Effector memory CD8-positive, alpha-beta T cell (primary cell): Measurements from ENCODE around the gene ACTR5.

Source experiments
- ATAC-seq: fragments of 150-1000 bp; cut with Tn5 transposase; replicated peaks from 2 replicates; pipeline ENCODE4 v1.10.0; 2021; ENCODE audit warnings: mild to moderate bottlenecking, moderate library complexity
- DNase-seq, 3 experiments: peaks; one replicate each; pipeline ENCODE4 v3.0.0; 2021
- H3K27ac Mint-ChIP-seq, 2 donors: one replicate each; pipeline ENCODE4 v1.8.0; 2022; ENCODE audit warnings: mild to moderate bottlenecking in 2 of 2, mixed read lengths in 2 of 2, moderate library complexity in 2 of 2
- H3K27me3 Mint-ChIP-seq, 2 donors: one replicate each; pipeline ENCODE4 v1.8.0; 2022; ENCODE audit warnings: mixed read lengths in 2 of 2
- H3K36me3 Mint-ChIP-seq: one replicate; pipeline ENCODE4 v1.8.0; 2022; ENCODE audit warnings: mild to moderate bottlenecking, moderate library complexity, mixed read lengths; ENCODE audit not compliant: insufficient read depth
- H3K4me1 Mint-ChIP-seq, 2 donors: one replicate each; pipeline ENCODE4 v1.8.0; 2022; ENCODE audit warnings: low read depth in 2 of 2, mixed read lengths in 2 of 2
- H3K4me3 Mint-ChIP-seq, 2 donors: one replicate each; pipeline ENCODE4 v1.8.0; 2022; ENCODE audit warnings: mild to moderate bottlenecking in 2 of 2, mixed read lengths in 2 of 2, moderate library complexity in 2 of 2
- H3K9me3 Mint-ChIP-seq, 2 donors: one replicate each; pipeline ENCODE4 v1.8.0; 2022; ENCODE audit warnings: mixed read lengths in 2 of 2

The ACTR5 gene

DNA sequence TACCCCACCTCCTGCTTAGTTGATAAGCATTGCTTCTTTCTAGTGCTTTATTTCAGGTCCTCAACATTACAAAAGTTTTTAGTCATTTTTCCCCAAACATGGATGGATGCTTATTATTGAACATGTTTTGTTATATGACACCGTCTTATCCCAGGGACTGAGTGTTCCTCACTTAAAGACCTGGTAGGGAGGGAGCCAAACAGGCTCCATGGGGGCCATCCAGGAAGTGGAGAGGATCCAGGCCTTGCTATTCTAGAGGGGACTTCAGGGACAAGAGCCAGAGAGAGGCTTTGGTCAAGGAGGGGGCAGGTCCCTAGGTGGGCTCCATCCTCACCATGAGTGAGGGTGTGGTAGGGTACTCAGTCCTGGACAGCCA is 16.5 kb upstream of the ACTR5 start:
- Mint-ChIP-seq H3K4me3 (peak overlapping the region; percentile 76 to 78), H3K9me3 (no peaks in the 10 kb centered on the region), H3K4me1 (peaks cover 42 to 44% of the 10 kb centered on the region in 2 donors), H3K27me3 (peaks cover 87 to 100% of the 10 kb centered on the region in 2 donors), H3K27ac (no peak overlapping the region), H3K36me3 (peaks cover 32% of the 10 kb centered on the region)
- ATAC-seq (no peak), DNase-seq (peak in 1 of 3 experiments; percentile 13)

DNA sequence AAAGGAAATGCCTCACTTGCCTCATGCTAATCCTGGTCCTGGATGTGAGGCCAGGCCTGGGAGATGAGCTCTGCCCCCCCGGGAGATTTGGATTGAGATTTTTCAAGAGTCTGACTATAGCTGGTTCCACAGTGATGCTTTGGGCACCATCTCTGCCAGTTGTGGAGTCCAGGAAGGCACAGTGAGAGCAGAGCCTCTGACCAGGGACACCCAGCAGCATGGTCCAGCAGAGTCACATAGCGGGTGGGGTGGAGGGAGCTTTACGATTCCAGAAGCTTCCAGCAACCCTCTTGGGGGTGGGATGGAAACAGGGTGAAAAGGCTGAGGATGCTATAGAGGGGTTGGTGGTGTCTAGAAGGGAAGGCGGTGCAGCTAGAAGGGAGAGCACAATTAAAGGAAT is 15.3 kb upstream of the ACTR5 start:
- Mint-ChIP-seq H3K9me3 (no peaks in the 10 kb centered on the region), H3K4me1 (peaks cover 29 to 32% of the 10 kb centered on the region in 2 donors), H3K36me3 (peaks cover 20% of the 10 kb centered on the region), H3K27ac (no peak overlapping the region), H3K4me3 (no peak overlapping the region), H3K27me3 (peaks cover 80 to 88% of the 10 kb centered on the region in 2 donors)
- DNase-seq (no peak), ATAC-seq (no peak)

DNA sequence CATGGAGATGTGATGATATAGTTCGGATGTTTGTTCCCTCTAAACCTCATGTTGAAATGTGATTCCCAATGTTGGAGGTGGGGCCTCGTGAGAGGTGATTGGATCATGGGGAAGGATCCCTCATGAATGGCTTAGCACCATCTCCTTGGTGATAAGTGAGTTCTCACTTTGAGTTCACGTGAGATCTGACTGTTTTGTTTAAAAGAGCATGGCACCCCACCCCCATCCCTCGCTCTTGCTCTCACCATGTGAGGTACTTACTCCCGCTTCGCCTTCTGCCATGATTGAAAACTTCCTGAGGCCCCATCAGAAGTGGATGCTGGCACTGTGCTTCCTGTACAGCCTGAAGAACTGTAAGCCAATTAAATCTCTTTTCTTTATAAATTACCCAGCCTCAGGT is 13.1 kb upstream of the ACTR5 start:
- peaks cover 76 to 86% of the 10 kb centered on the region in 2 donors for H3K27me3 Mint-ChIP-seq
- peaks cover 13 to 16% of the 10 kb centered on the region in 2 donors for H3K4me1 Mint-ChIP-seq
- peaks cover 7% of the 10 kb centered on the region for H3K36me3 Mint-ChIP-seq
- no peak overlapping the region for H3K4me3 Mint-ChIP-seq
- DNase-seq (no peak), ATAC-seq (no peak)
- no peak overlapping the region for H3K27ac Mint-ChIP-seq
- H3K9me3 Mint-ChIP-seq, result no peaks in the 10 kb centered on the region

DNA sequence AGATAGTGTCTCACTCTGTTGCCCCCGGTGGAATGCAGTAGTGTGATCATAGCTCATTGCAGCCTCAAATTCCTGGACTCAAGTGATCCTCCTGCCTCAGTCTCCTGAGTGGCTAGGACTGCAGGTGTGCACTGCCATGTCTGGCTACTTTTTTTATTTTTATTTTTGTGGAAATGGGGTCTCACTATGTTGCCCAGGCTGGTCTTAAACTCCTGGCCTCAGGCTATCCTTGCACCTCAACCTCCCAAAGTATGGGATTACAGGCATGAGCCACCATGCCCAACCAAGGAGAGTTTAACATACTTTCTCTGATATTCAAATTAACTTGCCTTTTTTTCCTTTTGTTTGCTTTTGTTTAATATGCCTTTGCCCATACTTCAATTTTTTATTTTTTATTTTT is 10.4 kb upstream of the ACTR5 start:
- DNase-seq (no peak), ATAC-seq (no peak)
- no peaks in the 10 kb centered on the region for H3K4me1 Mint-ChIP-seq
- H3K27ac Mint-ChIP-seq, result no peak overlapping the region
- H3K9me3 Mint-ChIP-seq, result no peaks in the 10 kb centered on the region
- H3K4me3 Mint-ChIP-seq, result no peak overlapping the region
- no peaks in the 10 kb centered on the region for H3K36me3 Mint-ChIP-seq
- peaks cover 78 to 86% of the 10 kb centered on the region in 2 donors for H3K27me3 Mint-ChIP-seq

DNA sequence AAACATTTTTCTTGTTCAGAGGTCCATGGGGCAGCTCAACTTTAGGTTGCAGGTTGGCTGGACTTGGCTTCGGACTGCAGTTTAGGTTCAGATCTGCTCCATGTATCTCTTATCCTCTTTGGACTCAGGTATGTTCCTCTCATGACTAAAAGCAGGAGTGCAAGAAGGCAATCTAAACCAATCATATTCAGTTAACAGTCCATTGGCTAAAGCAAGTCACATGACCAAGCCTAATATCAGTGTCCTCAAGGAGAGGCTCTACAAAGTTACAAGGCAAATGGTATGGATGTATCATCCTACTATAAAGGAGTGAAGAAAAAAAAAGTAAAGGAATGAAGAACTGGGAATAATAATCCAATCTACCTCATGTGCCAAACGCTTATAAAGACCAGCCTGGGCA is 2.5 kb upstream of the ACTR5 start:
- no peak overlapping the region for H3K27ac Mint-ChIP-seq
- H3K27me3 Mint-ChIP-seq, result peaks cover 19 to 33% of the 10 kb centered on the region in 2 donors
- no peak for ATAC-seq

DNA sequence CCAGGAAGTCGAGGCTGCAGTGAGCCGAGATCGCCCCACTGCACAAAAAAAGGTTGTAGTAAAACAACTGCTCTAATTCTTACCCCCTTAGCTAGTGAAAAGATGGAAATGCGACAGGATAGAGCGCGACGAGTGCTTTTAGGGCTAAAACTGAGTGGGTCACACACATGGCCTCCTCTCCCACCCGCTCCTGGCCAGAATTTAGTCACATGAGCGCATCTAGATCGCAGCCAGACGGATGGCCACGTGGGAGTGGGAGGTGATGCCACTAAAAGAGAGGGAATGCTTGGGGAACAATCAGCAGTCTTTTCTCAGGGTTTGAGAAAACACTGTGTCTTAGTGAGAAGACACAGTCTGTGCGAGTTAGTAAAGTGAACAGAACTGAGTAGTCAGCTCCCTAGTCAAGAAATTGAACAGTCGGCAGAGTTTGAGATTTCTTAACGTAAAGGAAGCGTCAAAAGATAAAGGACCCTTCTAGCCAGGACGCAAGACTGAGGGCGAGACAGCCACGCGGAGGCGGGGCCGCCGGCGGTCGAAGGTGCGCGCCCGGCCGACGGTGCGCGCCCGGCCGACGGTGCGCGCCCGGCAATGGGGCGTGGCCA is 664 bp upstream of the ACTR5 start:
- Mint-ChIP-seq H3K9me3 (no peaks in the 10 kb centered on the region), H3K4me1 (peaks cover 17 to 24% of the 10 kb centered on the region in 2 donors), H3K27me3 (peaks cover 3 to 15% of the 10 kb centered on the region in 2 donors), H3K36me3 (peaks cover 22% of the 10 kb centered on the region), H3K27ac (peak overlapping the region; percentile 97 to 98), H3K4me3 (peak overlapping the region; percentile 93 to 97)
- DNase-seq (no peak), ATAC-seq (no peak)

More for the DNA sequence above, 2.5 kb upstream of the ACTR5 start:
- Mint-ChIP-seq H3K4me1 (peaks cover 16 to 20% of the 10 kb centered on the region in 2 donors), H3K4me3 (no peak overlapping the region), H3K36me3 (peaks cover 11% of the 10 kb centered on the region), H3K9me3 (no peaks in the 10 kb centered on the region)
- DNase-seq, result no peak

DNA sequence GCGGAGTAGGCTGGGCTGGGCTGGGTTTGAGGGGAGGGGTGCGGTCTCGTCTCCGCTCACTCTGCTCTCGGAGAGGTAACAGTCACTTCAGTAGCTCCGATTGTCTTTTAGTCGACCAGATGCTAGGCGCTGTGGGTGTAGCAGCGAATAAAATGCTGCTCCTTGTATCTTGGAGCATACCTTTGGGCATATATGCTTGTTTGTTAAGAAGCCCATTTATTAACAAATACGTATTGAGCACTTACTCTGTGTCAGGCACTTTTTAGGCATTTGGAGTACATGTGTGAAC is 545 bp downstream of the ACTR5 start:
- Mint-ChIP-seq H3K27me3 (peaks cover 0 to 2% of the 10 kb centered on the region in 2 donors), H3K27ac (peak overlapping the region; percentile 26 to 98), H3K4me3 (peak overlapping the region; percentile 93 to 97), H3K9me3 (no peaks in the 10 kb centered on the region), H3K4me1 (peaks cover 17 to 24% of the 10 kb centered on the region in 2 donors), H3K36me3 (peaks cover 32% of the 10 kb centered on the region)
- ATAC-seq (peak; percentile 18), DNase-seq (no peak)

DNA sequence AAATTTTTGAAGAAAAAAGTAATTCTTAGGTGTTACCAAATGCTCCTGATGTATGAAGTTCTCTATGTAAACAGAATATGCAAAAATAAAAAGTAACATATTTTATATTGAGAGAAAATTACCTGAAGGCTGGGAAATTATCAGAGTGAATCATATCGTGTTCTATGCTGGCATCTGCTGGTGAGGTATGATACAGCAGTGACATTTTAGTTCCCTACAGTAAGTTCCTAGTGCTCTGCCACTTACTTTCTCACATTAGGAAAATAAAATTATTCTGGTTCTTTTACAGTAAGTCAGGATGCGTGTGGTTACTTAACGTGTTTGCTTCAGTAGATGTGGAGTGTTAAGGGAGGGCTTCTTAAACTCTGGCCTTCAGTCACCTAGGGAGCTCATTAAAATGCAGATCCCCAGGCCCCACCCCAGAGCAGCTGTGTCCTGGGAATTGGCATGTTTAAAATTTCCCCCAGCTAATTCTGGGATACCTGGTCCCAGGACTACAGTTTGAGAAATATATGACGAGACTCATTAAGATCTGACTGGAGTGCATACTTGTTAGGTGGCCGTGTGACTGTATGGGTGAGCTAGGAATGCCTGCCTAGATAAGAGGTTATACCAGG is 3.2 kb downstream of the ACTR5 start:
- H3K27ac Mint-ChIP-seq, result no peak overlapping the region
- ATAC-seq (no peak), DNase-seq (peak in 1 of 3 experiments; percentile 28)
- H3K27me3 Mint-ChIP-seq, result no peaks in the 10 kb centered on the region
- H3K4me1 Mint-ChIP-seq, result peaks cover 18 to 24% of the 10 kb centered on the region in 2 donors
- H3K4me3 Mint-ChIP-seq, result no peak overlapping the region
- no peaks in the 10 kb centered on the region for H3K9me3 Mint-ChIP-seq
- peaks cover 52% of the 10 kb centered on the region for H3K36me3 Mint-ChIP-seq

DNA sequence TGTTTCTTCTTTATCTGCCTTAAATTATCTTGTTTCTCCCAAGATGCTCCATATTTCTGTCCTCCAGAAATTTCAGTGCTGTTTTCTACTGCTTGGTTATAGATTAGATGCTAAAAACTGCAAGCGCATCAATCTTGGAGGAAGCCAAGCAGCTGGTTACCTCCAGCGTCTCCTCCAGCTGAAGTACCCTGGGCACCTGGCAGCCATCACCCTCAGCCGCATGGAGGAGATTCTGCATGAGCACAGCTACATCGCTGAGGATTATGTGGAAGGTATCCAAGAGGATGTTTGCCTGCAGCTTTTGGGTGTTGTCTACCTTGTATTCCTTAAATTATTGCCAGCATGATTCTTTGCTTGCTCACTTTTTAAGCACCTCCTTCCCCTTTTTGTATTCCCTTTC is 3.8 kb downstream of the ACTR5 start:
- ATAC-seq, result no peak
- DNase-seq, result no peak
- Mint-ChIP-seq H3K4me1 (peaks cover 18 to 24% of the 10 kb centered on the region in 2 donors), H3K27me3 (no peaks in the 10 kb centered on the region), H3K36me3 (peaks cover 52% of the 10 kb centered on the region), H3K9me3 (no peaks in the 10 kb centered on the region), H3K27ac (no peak overlapping the region), H3K4me3 (no peak overlapping the region)

DNA sequence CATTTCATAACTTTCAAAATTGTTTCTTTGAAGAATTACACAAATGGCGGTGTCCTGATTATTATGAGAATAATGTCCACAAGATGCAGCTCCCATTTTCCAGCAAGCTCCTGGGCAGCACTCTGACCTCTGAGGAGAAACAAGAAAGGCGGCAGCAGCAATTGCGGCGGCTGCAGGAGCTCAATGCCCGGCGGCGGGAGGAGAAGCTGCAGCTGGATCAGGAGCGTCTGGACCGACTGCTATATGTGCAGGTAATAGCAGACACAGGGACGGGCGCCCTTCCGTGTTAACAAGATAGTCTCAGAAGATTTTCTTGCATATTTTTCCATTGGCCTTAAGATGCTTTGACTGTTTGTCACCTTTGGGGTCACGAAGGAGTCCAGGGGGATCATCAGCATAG is 6.7 kb downstream of the ACTR5 start:
- no peak for DNase-seq
- Mint-ChIP-seq H3K36me3 (peaks cover 64% of the 10 kb centered on the region), H3K27ac (no peak overlapping the region)

DNA sequence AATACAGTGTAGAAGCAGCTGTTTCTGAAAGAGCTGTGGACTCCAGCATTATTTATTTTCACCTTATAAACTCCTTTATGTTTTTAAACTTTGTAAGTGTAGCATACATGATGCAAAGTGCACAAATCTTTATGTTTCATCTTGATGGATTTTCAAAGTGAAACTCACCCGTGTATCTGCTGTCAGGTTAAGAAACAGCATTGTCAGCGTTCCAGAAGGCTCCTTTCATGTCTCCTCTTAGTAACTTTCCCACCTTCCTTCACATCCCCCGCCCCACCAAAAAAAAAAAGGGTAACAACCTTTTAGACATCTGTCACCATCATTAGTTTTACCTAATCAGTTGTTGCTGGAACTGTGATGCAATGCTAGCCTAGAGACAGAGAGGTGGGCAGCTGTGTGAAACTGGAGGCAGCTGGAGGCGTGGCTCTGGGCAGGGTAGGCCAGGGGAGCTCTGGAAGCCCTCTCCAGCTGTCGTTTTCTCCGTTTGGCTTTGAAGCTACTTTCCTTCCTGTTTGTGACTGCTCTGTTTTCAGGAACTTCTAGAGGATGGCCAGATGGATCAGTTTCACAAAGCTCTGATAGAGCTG is 7.2 kb downstream of the ACTR5 start:
- Mint-ChIP-seq H3K36me3 (peaks cover 66% of the 10 kb centered on the region), H3K27me3 (no peaks in the 10 kb centered on the region), H3K4me1 (peaks cover 3 to 4% of the 10 kb centered on the region in 2 donors), H3K9me3 (no peaks in the 10 kb centered on the region), H3K4me3 (no peak overlapping the region), H3K27ac (no peak overlapping the region)
- ATAC-seq (no peak), DNase-seq (no peak)

More for the DNA sequence above, 6.7 kb downstream of the ACTR5 start:
- Mint-ChIP-seq H3K4me1 (peaks cover 3 to 8% of the 10 kb centered on the region in 2 donors), H3K4me3 (no peak overlapping the region), H3K9me3 (no peaks in the 10 kb centered on the region), H3K27me3 (no peaks in the 10 kb centered on the region)
- no peak for ATAC-seq

DNA sequence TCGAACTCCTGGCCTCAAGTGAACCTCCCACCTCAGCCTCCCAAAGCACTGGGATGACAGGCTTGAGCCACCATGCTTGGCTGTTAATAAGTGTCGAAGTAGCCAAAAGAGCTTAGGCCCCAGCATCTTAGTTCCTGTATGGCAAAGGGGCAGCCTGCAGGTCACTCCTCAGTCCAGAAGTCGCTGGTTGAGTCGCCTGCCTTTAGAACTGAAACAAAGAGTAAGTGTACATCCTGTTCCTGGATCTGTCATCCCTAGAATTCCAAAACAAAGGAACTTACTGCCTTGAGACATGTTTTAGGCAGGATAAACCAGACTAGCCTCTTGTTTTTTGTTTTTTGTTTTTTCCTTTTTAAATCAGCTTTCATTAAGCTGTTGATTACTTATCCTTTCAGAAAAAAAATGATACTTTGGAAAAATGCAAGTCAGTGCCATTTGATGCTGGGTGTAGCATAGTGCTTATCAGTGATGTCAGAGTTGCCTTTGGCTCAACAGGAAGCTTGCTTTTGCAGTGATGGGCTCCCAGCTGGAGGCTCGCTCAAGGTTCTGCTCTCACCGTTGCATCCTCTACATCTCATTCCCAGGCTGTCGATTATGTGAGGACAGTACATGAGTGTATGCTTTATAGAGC is 9.0 kb downstream of the ACTR5 start:
- peaks cover 67% of the 10 kb centered on the region for H3K36me3 Mint-ChIP-seq
- DNase-seq (no peak), ATAC-seq (no peak)
- H3K4me3 Mint-ChIP-seq, result no peak overlapping the region
- no peaks in the 10 kb centered on the region for H3K27me3 Mint-ChIP-seq
- H3K9me3 Mint-ChIP-seq, result no peaks in the 10 kb centered on the region
- H3K4me1 Mint-ChIP-seq, result peaks cover 0 to 3% of the 10 kb centered on the region in 2 donors
- H3K27ac Mint-ChIP-seq, result no peak overlapping the region

DNA sequence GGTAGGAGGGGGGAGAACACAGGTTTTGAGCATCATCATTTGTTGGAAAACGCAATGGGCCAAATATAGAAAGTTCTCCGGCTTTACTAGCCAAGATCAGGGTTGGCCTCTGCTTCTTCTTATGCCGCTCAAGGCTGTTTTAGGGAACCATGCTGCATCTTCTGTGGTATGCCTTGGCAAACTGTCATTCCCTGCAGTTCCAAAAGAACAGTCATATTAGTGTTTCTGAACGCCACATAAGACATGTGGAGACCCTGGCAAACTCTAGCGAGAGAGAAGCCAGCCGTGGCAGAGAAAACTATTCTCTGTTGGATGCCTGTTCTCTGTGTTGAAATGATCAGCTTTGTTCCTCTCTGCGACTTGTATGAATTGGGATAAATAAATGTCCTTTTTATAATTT is 10.8 kb downstream of the ACTR5 start:
- Mint-ChIP-seq H3K4me3 (no peak overlapping the region), H3K36me3 (peaks cover 58% of the 10 kb centered on the region), H3K27me3 (no peaks in the 10 kb centered on the region), H3K9me3 (no peaks in the 10 kb centered on the region), H3K27ac (no peak overlapping the region), H3K4me1 (peaks cover 3 to 11% of the 10 kb centered on the region in 2 donors)
- DNase-seq (no peak), ATAC-seq (no peak)

DNA sequence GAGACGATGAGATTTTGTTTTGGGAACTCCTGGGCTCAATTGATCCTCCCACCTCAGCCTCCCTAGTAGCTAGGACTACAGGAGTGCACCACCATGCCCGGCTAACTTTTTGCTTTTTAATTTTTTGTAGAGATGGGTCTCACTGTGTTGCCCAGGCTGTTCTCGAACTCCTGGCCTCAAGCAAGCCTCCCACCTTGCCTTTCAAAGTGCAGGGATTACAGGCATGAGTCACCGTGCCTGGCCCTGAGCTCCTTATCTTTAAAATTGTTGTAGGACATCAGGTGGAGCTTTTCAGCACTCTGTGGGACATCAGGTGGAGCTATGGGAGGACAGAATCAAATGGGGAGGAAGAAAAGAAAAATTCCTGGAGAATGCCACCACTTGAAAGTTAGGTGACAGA is 12.7 kb downstream of the ACTR5 start:
- Mint-ChIP-seq H3K9me3 (no peaks in the 10 kb centered on the region), H3K36me3 (peaks cover 50% of the 10 kb centered on the region), H3K4me3 (no peak overlapping the region), H3K27me3 (no peaks in the 10 kb centered on the region), H3K27ac (peak overlapping the region; percentile 19 to 63), H3K4me1 (peaks cover 4 to 20% of the 10 kb centered on the region in 2 donors)
- DNase-seq (no peak), ATAC-seq (no peak)
